Osteocyte (in vitro differentiated cells): ENCODE data around the gene SYT13. TPM values are rescaled to one million over a fixed set of nuclear protein-coding genes. Genes with fewer than 3 reads are reported as not detected.

ENCODE experiments used
- DNase-seq: peaks from one replicate; pipeline ENCODE4 v3.0.0; 2021; ENCODE audit warnings: mixed read lengths; ENCODE audit not compliant: unreplicated experiment; ENCODE audit errors: extremely low spot score
- H3K27ac Mint-ChIP-seq: one replicate; pipeline ENCODE4 v1.8.0; 2021; ENCODE audit warnings: mild to moderate bottlenecking, mixed read lengths; ENCODE audit not compliant: unreplicated experiment
- H3K27me3 Mint-ChIP-seq: one replicate; pipeline ENCODE4 v1.8.0; 2021; ENCODE audit warnings: mixed read lengths; ENCODE audit not compliant: unreplicated experiment
- H3K36me3 Mint-ChIP-seq: one replicate; pipeline ENCODE4 v1.8.0; 2021; ENCODE audit warnings: mixed read lengths; ENCODE audit not compliant: unreplicated experiment
- H3K4me1 Mint-ChIP-seq: one replicate; pipeline ENCODE4 v1.8.0; 2021; ENCODE audit warnings: mixed read lengths; ENCODE audit not compliant: unreplicated experiment
- H3K4me3 Mint-ChIP-seq: one replicate; pipeline ENCODE4 v1.8.0; 2021; ENCODE audit warnings: mild to moderate bottlenecking, moderate library complexity, mixed read lengths; ENCODE audit not compliant: unreplicated experiment
- H3K9me3 Mint-ChIP-seq: one replicate; pipeline ENCODE4 v1.8.0; 2021; ENCODE audit warnings: mixed read lengths; ENCODE audit not compliant: unreplicated experiment
- CTCF ChIP-seq: fragments of 200-600 bp; sonication (generic); IDR thresholded peaks from 2 replicates; pipeline ENCODE4 v1.5.0; 2021; ENCODE audit warnings: antibody characterized with exemption, mild to moderate bottlenecking, moderate library complexity
- total RNA-seq: library from RNA; stranded (reverse); gene quantifications from 2 replicates; pipeline ENCODE4 v1.2.1, GENCODE V29; 2021

Gene SYT13
- total RNA-seq, 1 donor from 2014 or later, result 0.13 TPM

- Mint-ChIP-seq H3K9me3 (no peaks in the 10 kb centered on the region), H3K4me3 (peak overlapping the region; percentile 4), H3K27me3 (peaks cover 27% of the 10 kb centered on the region), H3K4me1 (peaks cover 15% of the 10 kb centered on the region), H3K36me3 (no peaks in the 10 kb centered on the region), H3K27ac (peak overlapping the region; percentile 63)
- TF ChIP-seq CTCF, result no peak
- DNase-seq, result peak; percentile 44
Observed at GRCh38 chr11:45333001-45333971, 47.1 kb upstream of the SYT13 start.

- peak; percentile 75 for DNase-seq
- H3K27ac Mint-ChIP-seq, result no peak overlapping the region
- peaks cover 29% of the 10 kb centered on the region for H3K27me3 Mint-ChIP-seq
- H3K4me3 Mint-ChIP-seq, result no peak overlapping the region
- peaks cover 5% of the 10 kb centered on the region for H3K9me3 Mint-ChIP-seq
- H3K36me3 Mint-ChIP-seq, result no peaks in the 10 kb centered on the region
- TF ChIP-seq CTCF, result peak; percentile 84
- peaks cover 15% of the 10 kb centered on the region for H3K4me1 Mint-ChIP-seq
Observed at GRCh38 chr11:45332276-45332934, 46.3 kb upstream of the SYT13 start.

- Mint-ChIP-seq H3K27me3 (peaks cover 33% of the 10 kb centered on the region), H3K27ac (no peak overlapping the region), H3K9me3 (peaks cover 11% of the 10 kb centered on the region), H3K4me1 (peaks cover 15% of the 10 kb centered on the region), H3K36me3 (no peaks in the 10 kb centered on the region), H3K4me3 (no peak overlapping the region)
- no peak for TF ChIP-seq CTCF
- peak; percentile 40 for DNase-seq
Observed at GRCh38 chr11:45331839-45332238, 45.7 kb upstream of the SYT13 start.

GRCh38 chr11:45328726-45329125 lies 42.6 kb upstream of the SYT13 start:
- peaks cover 18% of the 10 kb centered on the region for H3K9me3 Mint-ChIP-seq
- peaks cover 15% of the 10 kb centered on the region for H3K4me1 Mint-ChIP-seq
- TF ChIP-seq CTCF, result no peak
- DNase-seq, result peak; percentile 67
- no peak overlapping the region for H3K4me3 Mint-ChIP-seq
- H3K27ac Mint-ChIP-seq, result no peak overlapping the region
- peaks cover 47% of the 10 kb centered on the region for H3K27me3 Mint-ChIP-seq
- H3K36me3 Mint-ChIP-seq, result no peaks in the 10 kb centered on the region

- Mint-ChIP-seq H3K27ac (no peak overlapping the region), H3K4me3 (no peak overlapping the region), H3K9me3 (peaks cover 18% of the 10 kb centered on the region), H3K4me1 (no peaks in the 10 kb centered on the region), H3K36me3 (no peaks in the 10 kb centered on the region), H3K27me3 (peaks cover 68% of the 10 kb centered on the region)
- no peak for DNase-seq
- no peak for TF ChIP-seq CTCF
Observed at GRCh38 chr11:45324459-45324858, 38.3 kb upstream of the SYT13 start.
